PC-3 (cell line): ENCODE measurements around the gene KRT31. TPM values are rescaled to one million over a fixed set of nuclear protein-coding genes. Genes with fewer than 3 reads are reported as not detected.
"Not testable (repeated sequence)": the region's sequence is repeated elsewhere in the genome, so short reads cannot be mapped to it uniquely, and the experiment has no call there.

Source experiments
- ATAC-seq: fragments of 200-7000 bp; cut with Tn5 transposase; 2 replicates; pipeline ENCODE4 v1.9.1; 2020; ENCODE audit warnings: mild to moderate bottlenecking, moderate library complexity
- BruUV-seq: library from RNA; stranded (reverse); fragments of 400-500 nt; replicated peaks from 2 replicates; lab custom pipeline; 2021; lab: Mats Ljungman, UMichigan
- CTCF ChIA-PET: fragments of 300-600 bp; sonication (Branson Sonifier 250); formaldehyde crosslinking; loops from one replicate; lab custom pipeline; 2022; ENCODE audit warnings: antibody characterized with exemption; lab: Charles Lee
- POLR2A ChIA-PET: fragments of 300-600 bp; sonication (Branson Sonifier 250); formaldehyde crosslinking; loops from one replicate; lab custom pipeline; 2022; ENCODE audit warnings: antibody characterized with exemption; ENCODE audit not compliant: unreplicated experiment; lab: Charles Lee
- DNase-seq: peaks from one replicate; pipeline ENCODE4 v3.0.0-alpha.2; 2015
- H2AFZ ChIP-seq: fragments of 300-600 bp; sonication (generic); 2 replicates; pipeline ENCODE4 v1.6.0; 2016; ENCODE audit warnings: antibody characterized with exemption, low read length
- H3F3A ChIP-seq: fragments of 300-600 bp; sonication (generic); one replicate; pipeline ENCODE4 v1.6.0; 2017; ENCODE audit warnings: antibody characterized with exemption, low read length, control low read depth, mild to moderate bottlenecking; ENCODE audit not compliant: unreplicated experiment
- H3K27ac ChIP-seq: fragments of 300-600 bp; sonication (generic); 2 replicates; pipeline ENCODE4 v1.5.1; 2016; ENCODE audit warnings: mild to moderate bottlenecking, low read length
- H3K27me3 ChIP-seq: fragments of 300-600 bp; sonication (generic); 2 replicates; pipeline ENCODE4 v1.6.1; 2016; ENCODE audit warnings: low read length, mixed read lengths
- H3K36me3 ChIP-seq: fragments of 300-600 bp; sonication (generic); 2 replicates; pipeline ENCODE4 v1.6.1; 2016; ENCODE audit warnings: low read depth, mixed run types, low read length, mixed read lengths
- H3K4me1 ChIP-seq: fragments of 300-600 bp; sonication (generic); 2 replicates; pipeline ENCODE4 v1.5.1; 2016; ENCODE audit warnings: low read length; ENCODE audit not compliant: insufficient read depth
- H3K4me2 ChIP-seq: fragments of 300-600 bp; sonication (generic); 2 replicates; pipeline ENCODE4 v1.6.0; 2016; ENCODE audit warnings: low read length
- H3K4me3 ChIP-seq: fragments of 300-600 bp; sonication (generic); 2 replicates; pipeline ENCODE4 v1.5.1; 2016; ENCODE audit warnings: mild to moderate bottlenecking, low read length, mixed read lengths
- H3K79me2 ChIP-seq: fragments of 300-600 bp; sonication (generic); 2 replicates; pipeline ENCODE4 v1.6.1; 2017; ENCODE audit warnings: low read length, mixed read lengths
- H3K9ac ChIP-seq: fragments of 300-600 bp; sonication (generic); 2 replicates; pipeline ENCODE4 v1.6.0; 2016; ENCODE audit warnings: mild to moderate bottlenecking, low read length
- H3K9me2 ChIP-seq: fragments of 300-600 bp; sonication (generic); replicated peaks from 2 replicates; pipeline ENCODE4 v1.6.1; 2016; ENCODE audit warnings: mixed run types, low read length, mixed read lengths
- H3K9me3 ChIP-seq: fragments of 300-600 bp; sonication (generic); 2 replicates; pipeline ENCODE4 v1.6.1; 2016; ENCODE audit warnings: low read length, mixed read lengths
- H4K20me1 ChIP-seq: fragments of 300-600 bp; sonication (generic); 2 replicates; pipeline ENCODE4 v1.6.1; 2016; ENCODE audit warnings: low read length, mixed read lengths
- CTCF ChIP-seq: fragments of 300-600 bp; sonication (generic); conservative IDR thresholded peaks from 2 replicates; pipeline ENCODE4 v1.5.1; 2017; ENCODE audit warnings: antibody characterized with exemption, low read depth, mild to moderate bottlenecking, low read length
- EZH2 ChIP-seq: fragments of 300-600 bp; sonication (generic); IDR thresholded peaks from one replicate; pipeline ENCODE4 v1.6.1; 2017; ENCODE audit warnings: antibody characterized with exemption, mild to moderate bottlenecking, low read length; ENCODE audit not compliant: unreplicated experiment
- EZH2phosphoT487 ChIP-seq: fragments of 300-600 bp; sonication (generic); IDR thresholded peaks from 2 replicates; pipeline ENCODE4 v1.6.1; 2018; ENCODE audit warnings: mild to moderate bottlenecking, antibody characterized with exemption, low read length, borderline replicate concordance
- intact Hi-C: fragments of 100-400 bp; cut with micrococcal nuclease; formaldehyde crosslinking; loops from 2 replicates; pipeline ENCODE4 v1.9.0; 2023
- total RNA-seq: library from RNA; depleted of rRNA; stranded (reverse); fragments of >200 nt; gene quantifications from 2 replicates; pipeline ENCODE4 v1.2.3, GENCODE V29; 2014

The KRT31 gene
- total RNA-seq, 1 experiment from 2014 or later = not detected

- H3K4me2 ChIP-seq = no peak overlapping the region
- H3K27me3 ChIP-seq = no peaks in the 10 kb centered on the region
- no peak overlapping the region for H3K27ac ChIP-seq
- no TSS peak for BruUV-seq
- no peaks in the 10 kb centered on the region for H3K9me3 ChIP-seq
- H3K9me2 ChIP-seq = no peaks in the 10 kb centered on the region
- no peak overlapping the region for H3K9ac ChIP-seq
- TF ChIP-seq EZH2 = no peak
- TF ChIP-seq CTCF = no peak
- TF ChIP-seq EZH2phosphoT487 = no peak
- CTCF ChIA-PET = no interaction called here
- POLR2A ChIA-PET = no interaction called here
- no peaks in the 10 kb centered on the region for H3K79me2 ChIP-seq
- H4K20me1 ChIP-seq = no peaks in the 10 kb centered on the region
- no peaks in the 10 kb centered on the region for H3F3A ChIP-seq
- H3K36me3 ChIP-seq = no peaks in the 10 kb centered on the region
- no peak overlapping the region for H3K4me3 ChIP-seq
- DNase-seq = no peak
- no peak for ATAC-seq
- intact Hi-C loops = no loop called here
- H3K4me1 ChIP-seq = 0 out of 2 replicates have a peak, but pooled peaks cover 4% of the 10 kb centered on the region
- H2AFZ ChIP-seq = no peak overlapping the region
Observed at GRCh38 chr17:41429667-41430066, 32.3 kb upstream of the KRT31 start.

DNA sequence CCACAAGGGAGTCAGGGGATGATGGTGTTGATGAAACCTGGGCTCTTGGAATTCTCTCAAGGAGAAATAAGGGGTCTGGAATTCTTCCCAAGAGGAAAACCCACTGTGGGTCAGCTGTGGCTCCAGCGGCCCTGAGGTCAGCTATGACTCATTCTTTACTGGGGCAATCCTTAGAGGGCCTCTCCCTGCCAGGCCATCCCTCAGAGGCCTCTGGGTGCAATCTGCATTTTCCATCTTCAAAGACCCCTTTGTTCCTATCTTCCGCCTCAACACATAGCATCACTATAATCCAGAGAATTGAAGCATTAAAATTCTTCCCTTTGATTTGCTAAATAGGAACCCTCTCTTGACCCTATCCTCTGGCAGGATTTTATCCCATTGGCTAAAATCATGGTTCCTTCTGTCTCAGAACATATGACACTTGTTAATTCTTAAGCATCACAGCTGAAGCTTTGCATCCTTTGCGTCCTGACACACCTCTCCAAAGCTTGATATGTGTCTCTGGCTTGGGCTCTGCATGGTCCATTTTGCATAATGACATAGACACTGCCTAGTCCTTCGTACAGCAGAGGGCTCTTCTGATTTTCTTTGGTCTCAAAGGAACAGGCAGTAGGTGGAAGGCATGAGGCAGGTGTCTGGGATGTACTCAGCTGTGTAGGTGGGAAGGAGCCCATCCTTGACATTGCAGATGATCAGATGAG lies 31.3 kb upstream of the KRT31 start:
- no peak for TF ChIP-seq CTCF
- no peak for TF ChIP-seq EZH2
- no peak for TF ChIP-seq EZH2phosphoT487
- Histone ChIP-seq H3F3A (no peaks in the 10 kb centered on the region), H3K4me2 (no peak overlapping the region), H3K4me3 (no peak overlapping the region), H3K27ac (no peak overlapping the region), H3K9ac (no peak overlapping the region), H3K79me2 (no peaks in the 10 kb centered on the region), H3K9me2 (no peaks in the 10 kb centered on the region), H3K27me3 (no peaks in the 10 kb centered on the region), H2AFZ (no peak overlapping the region), H4K20me1 (no peaks in the 10 kb centered on the region), H3K9me3 (no peaks in the 10 kb centered on the region), H3K4me1 (0 out of 2 replicates have a peak, but pooled peaks cover 4% of the 10 kb centered on the region), H3K36me3 (no peaks in the 10 kb centered on the region)
- no TSS peak for BruUV-seq
- intact Hi-C loops = no loop called here
- ChIA-PET CTCF (no interaction called here), POLR2A (no interaction called here)
- DNase-seq = no peak
- no peak for ATAC-seq

GRCh38 chr17:41424111-41424635 lies 26.8 kb upstream of the KRT31 start, which contains the start of gene KRT37:
Gene KRT37, minus strand, starts transcription at chr17:41424585. Its CDS starts 62 bp downstream, at chr17:41424523.
- BruUV-seq = no TSS peak
- Histone ChIP-seq H3K9me2 (no peaks in the 10 kb centered on the region), H4K20me1 (no peaks in the 10 kb centered on the region), H3K27ac (no peak within 1 kb of the TSS), H2AFZ (no peak within 1 kb of the TSS), H3K4me3 (no peak within 1 kb of the TSS), H3K9ac (no peak within 1 kb of the TSS), H3K27me3 (no peaks in the 10 kb centered on the region), H3F3A (no peaks in the 10 kb centered on the region), H3K9me3 (no peaks in the 10 kb centered on the region), H3K79me2 (no peaks in the 10 kb centered on the region), H3K4me2 (no peak within 1 kb of the TSS), H3K4me1 (peaks cover 31% of the 10 kb centered on the region), H3K36me3 (no peaks in the 10 kb centered on the region)
- ChIA-PET POLR2A (no interaction called here), CTCF (no interaction called here)
- ATAC-seq (no peak), DNase-seq (no peak)
- intact Hi-C loops = no loop called here
- TF ChIP-seq EZH2phosphoT487 (no peak), EZH2 (no peak), CTCF (no peak)

GRCh38 chr17:41422586-41422985 lies 25.2 kb upstream of the KRT31 start:
- H4K20me1 ChIP-seq, H3K9ac ChIP-seq, H3K9me2 ChIP-seq, H3K4me2 ChIP-seq, H3K27me3 ChIP-seq, DNase-seq, H3K9me3 ChIP-seq, ATAC-seq, BruUV-seq, intact Hi-C loops, H2AFZ ChIP-seq, H3K36me3 ChIP-seq, H3K27ac ChIP-seq, POLR2A ChIA-PET, H3F3A ChIP-seq, H3K4me3 ChIP-seq, CTCF ChIA-PET, H3K79me2 ChIP-seq: not testable (repeated sequence)
- peaks cover 42% of the 10 kb centered on the region for H3K4me1 ChIP-seq
